HepG2 (cell line): Measurements from ENCODE around the gene HOXD1. TPM values are rescaled to one million over a fixed set of nuclear protein-coding genes. Genes with fewer than 3 reads are reported as not detected.

Source experiments
- ATAC-seq: fragments of 200-7000 bp; cut with Tn5 transposase; 3 replicates; pipeline ENCODE4 v1.9.1; 2020; ENCODE audit warnings: mild to moderate bottlenecking, moderate library complexity
- BruUV-seq: library from RNA; stranded (reverse); fragments of 400-500 nt; replicated peaks from 2 replicates; lab custom pipeline; 2021; lab: Mats Ljungman, UMichigan
- CTCF ChIA-PET: fragments of 300-600 bp; formaldehyde crosslinking; extraction: SDS; loops from one replicate; lab custom pipeline; 2021; ENCODE audit warnings: low total read pairs, inconsistent platforms, low intra/inter-chr PET ratio; lab: Yijun Ruan, JAX
- POLR2A ChIA-PET: fragments of 350-600 bp; sonication (Branson Sonifier 250); formaldehyde crosslinking; loops from one replicate; lab custom pipeline; 2020; ENCODE audit warnings: antibody characterized with exemption, inconsistent platforms; lab: Yijun Ruan, JAX
- DNase-seq: peaks from one replicate; pipeline ENCODE4 v3.0.0-alpha.2; 2015; ENCODE audit warnings: low spot score
- FAIRE-seq: peaks from 3 replicates; lab custom pipeline; 2011; peaks lifted over from hg19 to GRCh38; lab: Jason Lieb, UNC
- H2AFZ ChIP-seq: one replicate; pipeline ENCODE4 v1.6.1; 2011; ENCODE audit warnings: low read length, inconsistent platforms
- H3K27ac ChIP-seq: fragments of 300-600 bp; 3 replicates; pipeline ENCODE4 v1.8.0; 2011; ENCODE audit warnings: mixed run types, mild to moderate bottlenecking, mixed read lengths, low read length, inconsistent platforms; ENCODE audit not compliant: insufficient read depth; ENCODE audit errors: extremely low read length
- H3K27me3 ChIP-seq, 2 experiments: fragments of 200-600 bp in 1 of 2; 2 replicates in 1 of 2; 3 replicates in 1 of 2; pipeline versions ENCODE4 v1.6.0 to v1.8.0; 2011; ENCODE audit warnings: low read length in 2 of 2, mild to moderate bottlenecking in 2 of 2, moderate library complexity in 2 of 2, inconsistent platforms in 1 of 2; ENCODE audit not compliant: insufficient read depth in 2 of 2, control insufficient read depth in 1 of 2
- H3K36me3 ChIP-seq, 2 experiments: fragments of 200-600 bp in 1 of 2; replicated peaks in 1 of 2; 2 replicates in 1 of 2; 3 replicates in 1 of 2; pipeline versions ENCODE4 v1.5.1 to v1.8.0; 2011; ENCODE audit warnings: low read length in 2 of 2, inconsistent platforms in 1 of 2; ENCODE audit not compliant: insufficient read depth in 2 of 2, control insufficient read depth in 1 of 2
- H3K4me1 ChIP-seq: 2 replicates; pipeline ENCODE4 v1.5.1; 2012; ENCODE audit warnings: low read length, inconsistent platforms; ENCODE audit not compliant: insufficient read depth
- H3K4me2 ChIP-seq: 2 replicates; pipeline ENCODE4 v1.6.0; 2011; ENCODE audit warnings: low read depth, low read length, inconsistent platforms
- H3K4me3 ChIP-seq, 3 experiments: fragments of 200-600 bp in 1 of 3; sonication (generic), shearing (Covaris generic) in 1 of 3; replicated peaks in 1 of 3; 2 replicates each; pipeline ENCODE4 v1.5.1; 2011 to 2016; ENCODE audit warnings: low read length in 3 of 3, inconsistent platforms in 2 of 3, low read depth in 2 of 3, mild to moderate bottlenecking in 2 of 3, control low read depth in 1 of 3, mixed read lengths in 1 of 3; ENCODE audit not compliant: insufficient read depth in 1 of 3
- H3K79me2 ChIP-seq: one replicate; pipeline ENCODE4 v1.6.1; 2011; ENCODE audit warnings: low read length, inconsistent platforms; ENCODE audit not compliant: insufficient read depth
- H3K9ac ChIP-seq: 2 replicates; pipeline ENCODE4 v1.6.0; 2011; ENCODE audit warnings: mild to moderate bottlenecking, low read depth, low read length, inconsistent platforms; ENCODE audit not compliant: insufficient read depth
- H3K9me3 ChIP-seq: 2 replicates; pipeline ENCODE4 v1.5.1; 2012; ENCODE audit warnings: mild to moderate bottlenecking, low read length
- H4K20me1 ChIP-seq: 2 replicates; pipeline ENCODE4 v1.6.0; 2011; ENCODE audit warnings: inconsistent platforms, mild to moderate bottlenecking, low read length, moderate library complexity; ENCODE audit not compliant: insufficient read depth
- CREM ChIP-seq, 2 experiments: sonication (generic) in 1 of 2; formaldehyde crosslinking in 1 of 2; IDR thresholded peaks; 2 replicates each; pipeline versions ENCODE4 v1.4.0 to v1.6.1; 2016 to 2020; ENCODE audit warnings: antibody characterized with exemption in 1 of 2, mild to moderate bottlenecking in 1 of 2, missing genetic modification reagents in 1 of 2
- EED ChIP-seq: sonication (generic); formaldehyde crosslinking; IDR thresholded peaks from 2 replicates; pipeline ENCODE4 v1.5.0; 2020; ENCODE audit warnings: mild to moderate bottlenecking, missing genetic modification reagents
- GABPA ChIP-seq, 2 experiments: IDR thresholded peaks; 2 replicates each; pipeline ENCODE4 v1.6.1; 2011 to 2016; ENCODE audit warnings: low read depth in 2 of 2, low read length in 1 of 2, missing biosample characterization in 1 of 2, missing genetic modification characterization in 1 of 2
- HCFC1 ChIP-seq: fragments of 150-350 bp; IDR thresholded peaks from 2 replicates; pipeline ENCODE4 v1.6.1; 2014; ENCODE audit warnings: low read depth, low read length
- RBM22 ChIP-seq: fragments of 200-400 bp; formaldehyde crosslinking; optimal IDR thresholded peaks from 2 replicates; pipeline ENCODE3; 2017; ENCODE audit warnings: mild to moderate bottlenecking, low read length, moderate library complexity
- RXRB ChIP-seq: IDR thresholded peaks from 2 replicates; pipeline ENCODE4 v1.6.1; 2016; ENCODE audit warnings: borderline replicate concordance, missing genetic modification reagents, missing compliant biosample characterization
- TCF7 ChIP-seq: sonication (generic); IDR thresholded peaks from 2 replicates; pipeline ENCODE4 v1.6.1; 2016; ENCODE audit warnings: antibody characterized with exemption, low read depth
- ZNF205 ChIP-seq: IDR thresholded peaks from 2 replicates; pipeline ENCODE4 v1.6.1; 2018; ENCODE audit warnings: missing biosample characterization, missing genetic modification reagents
- ZNF562 ChIP-seq: sonication (generic); formaldehyde crosslinking; IDR thresholded peaks from 2 replicates; pipeline ENCODE4 v1.8.0; 2022; ENCODE audit warnings: missing genetic modification reagents, borderline replicate concordance
- WGBS: methylation state at CpG from one replicate; pipeline ENCODE4 v1.1.6; 2017; ENCODE audit warnings: low lambda C conversion rate; 5-methylcytosine and 5-hydroxymethylcytosine counted together
- in situ Hi-C: cut with HindIII; loops from 2 replicates; pipeline ENCODE4 v1.10.0; 2017; ENCODE audit warnings: low pct_unique_long_range_greater_than_20kb; ENCODE audit not compliant: extremely low pct_ligation_motif_present
- intact Hi-C: fragments of 100-400 bp; cut with micrococcal nuclease; formaldehyde crosslinking; loops from one replicate; pipeline ENCODE4 v1.10.0; 2022; ENCODE audit not compliant: unreplicated experiment
- polyA plus RNA-seq, 8 experiments: library from polyadenylated mRNA; depleted of rRNA in 3 of 8; stranded (reverse) in 7 of 8; unstranded in 1 of 8; fragments of >200 nt; fragmentation: Illumina TruSeq in 4 of 8; extraction: Trizol in 4 of 8; gene quantifications; 2 replicates each; pipeline versions ENCODE4 v1.2.1 to v1.2.3, GENCODE V29; 2011 to 2016; ENCODE audit warnings: low read depth in 4 of 8, missing spikeins in 1 of 8, mixed read lengths in 1 of 8; ENCODE audit not compliant: insufficient read depth in 1 of 8
- total RNA-seq, 5 experiments: library from RNA; depleted of rRNA; stranded (reverse); fragments of >200 nt; fragmentation: Illumina TruSeq; extraction: Trizol; gene quantifications; 2 replicates each; pipeline ENCODE4 v1.2.3, GENCODE V29; 2016; ENCODE audit warnings: low read depth in 1 of 5
- TF ChIP-seq, protein P1 (sequence below), 2 experiments: sonication (generic) in 1 of 2; formaldehyde crosslinking in 1 of 2; IDR thresholded peaks; 2 replicates each; pipeline versions ENCODE4 v1.4.0 to v1.6.1; 2016 to 2020; ENCODE audit warnings: borderline replicate concordance in 1 of 2, low read depth in 1 of 2, mild to moderate bottlenecking in 1 of 2, missing genetic modification reagents in 1 of 2
- TF ChIP-seq, protein P2 (sequence below): sonication (generic); formaldehyde crosslinking; IDR thresholded peaks from 2 replicates; pipeline ENCODE4 v1.4.0; 2020; ENCODE audit warnings: mild to moderate bottlenecking, missing genetic modification reagents
- TF ChIP-seq, protein P3 (sequence below): sonication (generic); formaldehyde crosslinking; IDR thresholded peaks from 2 replicates; pipeline ENCODE4 v1.8.1; 2023; ENCODE audit warnings: mild to moderate bottlenecking, missing genetic modification reagents

HOXD1 gene
- total and polyA plus RNA-seq, 2 of the 13 experiments (the other 11 are each of a cell fraction or from before 2014, with no cell fraction given) = 10.0 to 22.3 TPM

DNA sequence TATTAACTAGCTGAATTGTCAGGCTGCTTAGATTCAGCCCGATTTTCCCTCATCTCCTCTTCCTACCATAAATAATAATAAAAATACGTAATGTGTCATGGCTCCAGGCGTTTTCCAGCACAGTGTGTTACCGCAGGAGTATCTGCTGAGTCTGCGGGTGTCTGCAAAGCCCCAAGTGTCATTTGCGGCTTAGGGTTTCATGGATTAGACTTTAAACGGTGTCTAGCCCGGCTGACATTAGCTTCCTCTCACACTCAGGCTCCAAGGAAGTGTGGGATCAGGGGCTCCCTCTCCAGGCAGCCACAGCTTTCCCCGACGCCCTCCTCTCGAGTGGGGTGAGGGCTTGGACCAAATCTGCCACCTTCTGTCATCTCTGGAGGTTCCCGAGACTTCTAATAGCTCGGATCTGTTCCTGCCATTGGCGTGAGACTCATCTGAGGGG lies 14.1 kb upstream of the HOXD1 start:
- peaks cover 4% of the 10 kb centered on the region for H3K79me2 ChIP-seq
- H3K36me3 ChIP-seq = peaks cover 2 to 34% of the 10 kb centered on the region in 2 experiments
- in situ Hi-C loops (no loop called here), intact Hi-C loops (no loop called here)
- CTCF ChIA-PET = no interaction called here
- peaks cover 52% of the 10 kb centered on the region for H3K4me1 ChIP-seq
- no peaks in the 10 kb centered on the region for H4K20me1 ChIP-seq
- H2AFZ ChIP-seq = no peak overlapping the region
- peaks cover under 1 to 8% of the 10 kb centered on the region in 2 experiments; a peak in 3 of 5 replicates for H3K27me3 ChIP-seq
- POLR2A ChIA-PET = interaction anchor here (0.8 to 4.4 kb wide), 4 partner anchors 13 to 198 kb away, joined by 3 to 21 read pairs (median 4); partner anchors contain the start of genes HOXD1 and MTX2
- H3K4me3 ChIP-seq = peak overlapping the region in 2 of 3 experiments; percentile 29 to 42; a peak in 4 of 6 replicates
- no peak overlapping the region for H3K9ac ChIP-seq
- peak overlapping the region; percentile 67 for H3K4me2 ChIP-seq
- ATAC-seq = peak; percentile 45
- no peak for FAIRE-seq
- no peak for DNase-seq
- no TSS peak for BruUV-seq
- WGBS = 35% methylated on average over 14 of the region's 14 CpGs
- peak overlapping the region; percentile 21 for H3K27ac ChIP-seq
- no peaks in the 10 kb centered on the region for H3K9me3 ChIP-seq
- TF ChIP-seq CREM (IDR thresholded peaks at IDR 0.05) = no peak; the same call in 1 of the 2 replicates
- TF ChIP-seq CREM (CRISPR knock-in tag; IDR thresholded peaks at IDR 0.05) = no peak
- TF ChIP-seq HCFC1 = no peak
- no peak for TF ChIP-seq ZNF205 (CRISPR knock-in tag)
- no peak for TF ChIP-seq ZNF562
- TF ChIP-seq GABPA (IDR thresholded peaks at IDR 0.05; ENCODE audit: low read depth, low read length) = no peak
- 0 out of 2 replicates have a peak, but pooled peaks have one; percentile 22 for TF ChIP-seq GABPA (CRISPR knock-in tag; IDR thresholded peaks at IDR 0.05; ENCODE audit: low read depth)
- TF ChIP-seq, protein P1, sequence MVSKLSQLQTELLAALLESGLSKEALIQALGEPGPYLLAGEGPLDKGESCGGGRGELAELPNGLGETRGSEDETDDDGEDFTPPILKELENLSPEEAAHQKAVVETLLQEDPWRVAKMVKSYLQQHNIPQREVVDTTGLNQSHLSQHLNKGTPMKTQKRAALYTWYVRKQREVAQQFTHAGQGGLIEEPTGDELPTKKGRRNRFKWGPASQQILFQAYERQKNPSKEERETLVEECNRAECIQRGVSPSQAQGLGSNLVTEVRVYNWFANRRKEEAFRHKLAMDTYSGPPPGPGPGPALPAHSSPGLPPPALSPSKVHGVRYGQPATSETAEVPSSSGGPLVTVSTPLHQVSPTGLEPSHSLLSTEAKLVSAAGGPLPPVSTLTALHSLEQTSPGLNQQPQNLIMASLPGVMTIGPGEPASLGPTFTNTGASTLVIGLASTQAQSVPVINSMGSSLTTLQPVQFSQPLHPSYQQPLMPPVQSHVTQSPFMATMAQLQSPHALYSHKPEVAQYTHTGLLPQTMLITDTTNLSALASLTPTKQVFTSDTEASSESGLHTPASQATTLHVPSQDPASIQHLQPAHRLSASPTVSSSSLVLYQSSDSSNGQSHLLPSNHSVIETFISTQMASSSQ (IDR thresholded peaks at IDR 0.05; ENCODE audit: low read depth) = peak; percentile 77
- TF ChIP-seq, protein P1 (CRISPR knock-in tag; IDR thresholded peaks at IDR 0.05; ENCODE audit: borderline replicate concordance) = no peak; the same call in 1 of the 2 replicates
- TF ChIP-seq RBM22 = peak; percentile 69
- 0 out of 2 replicates have a peak, but pooled peaks have one; percentile 17 for TF ChIP-seq RXRB
- TF ChIP-seq, protein P2, sequence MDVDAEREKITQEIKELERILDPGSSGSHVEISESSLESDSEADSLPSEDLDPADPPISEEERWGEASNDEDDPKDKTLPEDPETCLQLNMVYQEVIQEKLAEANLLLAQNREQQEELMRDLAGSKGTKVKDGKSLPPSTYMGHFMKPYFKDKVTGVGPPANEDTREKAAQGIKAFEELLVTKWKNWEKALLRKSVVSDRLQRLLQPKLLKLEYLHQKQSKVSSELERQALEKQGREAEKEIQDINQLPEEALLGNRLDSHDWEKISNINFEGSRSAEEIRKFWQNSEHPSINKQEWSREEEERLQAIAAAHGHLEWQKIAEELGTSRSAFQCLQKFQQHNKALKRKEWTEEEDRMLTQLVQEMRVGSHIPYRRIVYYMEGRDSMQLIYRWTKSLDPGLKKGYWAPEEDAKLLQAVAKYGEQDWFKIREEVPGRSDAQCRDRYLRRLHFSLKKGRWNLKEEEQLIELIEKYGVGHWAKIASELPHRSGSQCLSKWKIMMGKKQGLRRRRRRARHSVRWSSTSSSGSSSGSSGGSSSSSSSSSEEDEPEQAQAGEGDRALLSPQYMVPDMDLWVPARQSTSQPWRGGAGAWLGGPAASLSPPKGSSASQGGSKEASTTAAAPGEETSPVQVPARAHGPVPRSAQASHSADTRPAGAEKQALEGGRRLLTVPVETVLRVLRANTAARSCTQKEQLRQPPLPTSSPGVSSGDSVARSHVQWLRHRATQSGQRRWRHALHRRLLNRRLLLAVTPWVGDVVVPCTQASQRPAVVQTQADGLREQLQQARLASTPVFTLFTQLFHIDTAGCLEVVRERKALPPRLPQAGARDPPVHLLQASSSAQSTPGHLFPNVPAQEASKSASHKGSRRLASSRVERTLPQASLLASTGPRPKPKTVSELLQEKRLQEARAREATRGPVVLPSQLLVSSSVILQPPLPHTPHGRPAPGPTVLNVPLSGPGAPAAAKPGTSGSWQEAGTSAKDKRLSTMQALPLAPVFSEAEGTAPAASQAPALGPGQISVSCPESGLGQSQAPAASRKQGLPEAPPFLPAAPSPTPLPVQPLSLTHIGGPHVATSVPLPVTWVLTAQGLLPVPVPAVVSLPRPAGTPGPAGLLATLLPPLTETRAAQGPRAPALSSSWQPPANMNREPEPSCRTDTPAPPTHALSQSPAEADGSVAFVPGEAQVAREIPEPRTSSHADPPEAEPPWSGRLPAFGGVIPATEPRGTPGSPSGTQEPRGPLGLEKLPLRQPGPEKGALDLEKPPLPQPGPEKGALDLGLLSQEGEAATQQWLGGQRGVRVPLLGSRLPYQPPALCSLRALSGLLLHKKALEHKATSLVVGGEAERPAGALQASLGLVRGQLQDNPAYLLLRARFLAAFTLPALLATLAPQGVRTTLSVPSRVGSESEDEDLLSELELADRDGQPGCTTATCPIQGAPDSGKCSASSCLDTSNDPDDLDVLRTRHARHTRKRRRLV (CRISPR knock-in tag) = 0 out of 2 replicates have a peak, but pooled peaks have one; percentile 20
- TF ChIP-seq, protein P3, sequence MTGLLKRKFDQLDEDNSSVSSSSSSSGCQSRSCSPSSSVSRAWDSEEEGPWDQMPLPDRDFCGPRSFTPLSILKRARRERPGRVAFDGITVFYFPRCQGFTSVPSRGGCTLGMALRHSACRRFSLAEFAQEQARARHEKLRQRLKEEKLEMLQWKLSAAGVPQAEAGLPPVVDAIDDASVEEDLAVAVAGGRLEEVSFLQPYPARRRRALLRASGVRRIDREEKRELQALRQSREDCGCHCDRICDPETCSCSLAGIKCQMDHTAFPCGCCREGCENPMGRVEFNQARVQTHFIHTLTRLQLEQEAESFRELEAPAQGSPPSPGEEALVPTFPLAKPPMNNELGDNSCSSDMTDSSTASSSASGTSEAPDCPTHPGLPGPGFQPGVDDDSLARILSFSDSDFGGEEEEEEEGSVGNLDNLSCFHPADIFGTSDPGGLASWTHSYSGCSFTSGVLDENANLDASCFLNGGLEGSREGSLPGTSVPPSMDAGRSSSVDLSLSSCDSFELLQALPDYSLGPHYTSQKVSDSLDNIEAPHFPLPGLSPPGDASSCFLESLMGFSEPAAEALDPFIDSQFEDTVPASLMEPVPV (CRISPR knock-in tag) = no peak
- TF ChIP-seq TCF7 = no peak
- TF ChIP-seq EED (CRISPR knock-in tag) = 0 out of 2 replicates have a peak, but pooled peaks have one; percentile 11
